GM23248 (cell line): ENCODE measurements around the gene ZNF639.

Experiments used
- EZH2 ChIP-seq: fragments of 200-600 bp; sonication (generic); IDR thresholded peaks from 2 replicates; pipeline ENCODE4 v1.6.1; 2018; ENCODE audit warnings: antibody characterized with exemption, mild to moderate bottlenecking; ENCODE audit not compliant: insufficient read depth, poor library complexity, severe bottlenecking
- EZH2phosphoT487 ChIP-seq: fragments of 200-600 bp; sonication (generic); IDR thresholded peaks from 2 replicates; pipeline ENCODE4 v1.6.1; 2018; ENCODE audit warnings: antibody characterized with exemption, moderate library complexity, mild to moderate bottlenecking, low read depth; ENCODE audit not compliant: insufficient read depth

DNA sequence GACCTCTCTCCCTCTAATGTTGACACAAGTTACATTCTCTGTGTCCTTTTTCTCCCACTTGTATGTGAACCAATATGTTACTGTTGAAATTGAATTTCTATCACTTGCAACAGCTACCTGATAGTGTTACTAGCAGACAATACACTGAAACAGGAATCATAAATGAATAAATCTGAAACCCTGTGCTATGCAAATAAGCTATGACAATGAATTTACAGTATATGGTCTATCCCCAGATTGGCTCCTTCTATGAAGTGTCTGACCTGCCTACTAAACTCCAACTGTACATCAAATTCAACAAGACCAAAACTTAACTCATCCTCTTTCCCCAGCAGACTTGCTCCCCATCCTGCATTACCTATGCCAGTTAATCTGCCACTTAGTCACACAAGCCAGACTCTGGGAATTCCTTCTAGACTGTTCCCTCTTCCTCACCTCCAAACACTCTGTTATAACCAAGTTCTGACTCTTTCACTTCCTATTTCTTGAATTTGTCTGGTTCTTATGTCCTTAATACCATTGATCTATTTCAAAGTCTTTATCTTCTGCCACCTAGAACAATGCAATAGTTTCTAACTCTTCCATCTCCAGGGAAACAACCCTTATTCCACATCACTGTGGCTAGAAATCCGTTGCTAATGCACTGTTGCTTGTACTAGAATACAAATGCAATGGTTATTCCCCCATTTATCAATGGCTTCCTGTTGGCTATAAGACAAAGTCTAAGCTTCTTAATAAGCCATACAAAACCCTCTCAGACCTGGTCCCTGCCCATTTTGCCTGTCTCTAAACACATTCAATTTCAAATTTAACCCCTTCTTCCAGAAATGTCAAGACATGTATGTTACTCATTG, 13.4 kb upstream of the ZNF639 start:
- TF ChIP-seq EZH2phosphoT487: no peak
- no peak for TF ChIP-seq EZH2
